ENCODE data around the gene MOG.
"Not testable (repeated sequence)": the region's sequence is repeated elsewhere in the genome, so short reads cannot be mapped to it uniquely, and the experiment has no call there.

Gene MOG

GRCh38 chr6:29641430-29642148 is 15.3 kb upstream of the MOG start:
- DNase-seq: no peak

GRCh38 chr6:29647927-29648642 is 8.8 kb upstream of the MOG start:
- DNase-seq: no peak

DNA sequence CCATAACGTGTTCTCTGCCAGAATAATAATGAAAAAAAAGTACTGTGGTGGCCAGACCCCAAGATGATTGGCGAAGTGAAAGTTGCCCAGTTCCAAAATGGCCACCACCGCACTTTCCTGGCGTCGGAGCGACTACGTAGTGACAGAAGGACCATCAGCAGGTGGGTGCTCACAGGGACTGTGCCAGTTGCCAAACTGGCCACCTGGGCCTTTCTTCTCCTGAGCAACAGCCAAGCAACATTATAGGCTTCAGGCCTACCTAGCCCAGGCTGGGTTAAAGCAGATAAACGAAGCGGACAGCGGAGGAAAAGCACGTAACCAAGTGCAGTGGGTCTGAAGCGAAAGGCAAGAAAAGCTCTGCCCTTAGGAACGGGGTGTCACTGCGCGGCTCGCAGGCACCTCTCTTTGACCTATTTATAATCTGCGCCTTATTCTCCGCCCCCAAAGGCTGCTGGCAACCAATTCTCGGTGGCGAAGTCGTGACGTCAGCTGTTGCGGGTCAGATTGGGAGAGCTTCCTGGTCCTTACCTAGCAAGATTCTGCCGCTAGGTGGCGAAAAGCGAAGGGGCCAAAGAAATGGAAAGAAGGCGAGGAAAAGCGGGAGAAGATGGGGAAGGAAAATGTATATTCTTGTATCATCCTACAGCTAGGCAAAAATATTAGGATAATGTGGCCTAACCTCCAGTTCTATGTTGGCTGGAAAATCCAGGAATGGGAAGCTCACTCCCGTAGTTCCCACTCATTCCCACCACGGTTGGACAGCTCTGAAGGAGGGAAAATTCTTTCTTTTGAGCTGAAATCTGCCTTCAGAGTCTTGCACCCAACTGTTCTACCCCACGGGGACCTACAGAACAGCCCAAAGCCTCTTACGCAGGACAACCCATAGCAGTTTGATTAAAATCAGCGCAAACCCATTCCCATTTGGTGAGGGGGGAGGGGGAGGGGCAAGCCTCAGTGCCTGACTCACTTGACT is 6.9 kb upstream of the MOG start:
- peak; percentile 98 for DNase-seq

GRCh38 chr6:29651413-29652197 is 5.3 kb upstream of the MOG start:
- DNase-seq: no peak

DNA sequence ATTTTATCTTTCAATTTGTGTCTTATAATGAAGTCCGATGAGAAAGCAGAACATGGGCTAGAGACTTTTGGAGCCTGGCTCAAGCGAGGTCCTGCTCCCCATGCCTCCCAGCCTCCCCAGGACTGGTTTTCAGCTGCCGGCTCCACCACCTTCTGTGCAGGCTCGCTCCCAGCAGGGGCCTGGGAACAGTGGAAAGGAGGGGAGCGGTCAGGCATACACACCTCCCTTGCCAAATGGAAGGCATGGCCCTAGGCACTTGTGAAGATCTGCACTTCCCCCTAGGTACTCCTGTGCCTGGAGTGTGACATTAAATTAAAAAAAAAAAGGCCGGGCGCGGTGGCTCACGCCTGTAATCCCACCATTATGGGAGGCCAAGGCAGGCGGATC is 4.7 kb upstream of the MOG start:
- no peak for DNase-seq

GRCh38 chr6:29653452-29654038 is 3.3 kb upstream of the MOG start:
- DNase-seq: no peak

DNA sequence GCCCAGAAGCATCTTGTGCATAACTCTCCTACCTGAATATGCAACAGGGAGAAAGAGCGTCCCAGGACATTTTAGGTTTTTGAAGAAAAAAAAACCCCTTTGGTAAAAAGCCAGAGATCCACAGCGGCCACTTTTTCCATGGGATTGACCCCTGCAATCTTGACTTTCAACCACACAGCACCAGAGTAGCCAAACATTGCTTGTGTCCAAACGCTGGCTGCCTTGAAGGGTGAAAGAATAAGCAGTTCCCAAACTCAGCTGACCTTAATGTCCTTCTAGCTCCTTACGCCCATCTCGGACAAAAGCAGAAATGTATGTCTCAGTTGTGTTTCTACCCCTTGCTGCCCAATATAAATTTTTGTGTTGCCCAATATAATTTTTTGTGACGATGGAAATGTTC is 1.2 kb upstream of the MOG start:
- DNase-seq: no peak

GRCh38 chr6:29656157-29656556 is 735 bp upstream of the MOG start:
- DNase-seq: no peak

- no peak for DNase-seq
Measured at GRCh38 chr6:29661071-29661470, 4.2 kb downstream of the MOG start.

DNA sequence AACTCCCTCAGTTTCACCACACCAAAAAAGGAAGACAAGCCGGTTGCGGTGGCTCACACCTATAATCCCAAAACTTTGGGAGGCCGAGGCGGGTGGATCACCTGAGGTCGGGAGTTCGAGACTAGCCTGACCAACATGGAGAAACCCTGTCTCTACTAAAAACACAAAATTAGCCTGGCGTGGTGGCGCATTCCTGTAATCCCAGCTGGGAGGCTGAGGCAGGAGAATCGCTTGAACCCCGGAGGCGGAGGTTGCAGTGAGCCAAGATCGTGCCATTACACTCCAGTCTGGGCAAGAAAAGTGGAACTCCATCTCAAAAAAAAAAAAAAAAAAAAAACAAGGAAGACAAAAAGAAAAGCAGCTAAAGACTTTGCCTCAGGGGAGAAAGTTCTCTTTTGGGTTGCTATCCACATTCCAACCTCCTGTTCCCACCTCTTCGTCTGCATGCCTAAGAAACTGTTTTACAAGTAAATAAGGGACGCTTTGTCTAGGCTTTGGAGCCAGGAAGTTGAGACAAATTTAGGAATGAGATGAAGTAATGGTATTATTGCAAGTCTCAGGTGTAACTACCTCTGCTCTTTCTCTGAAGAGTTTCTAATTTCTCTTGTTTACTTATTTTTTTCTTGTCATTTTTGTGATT is 4.7 kb downstream of the MOG start:
- DNase-seq: not testable (repeated sequence)

DNA sequence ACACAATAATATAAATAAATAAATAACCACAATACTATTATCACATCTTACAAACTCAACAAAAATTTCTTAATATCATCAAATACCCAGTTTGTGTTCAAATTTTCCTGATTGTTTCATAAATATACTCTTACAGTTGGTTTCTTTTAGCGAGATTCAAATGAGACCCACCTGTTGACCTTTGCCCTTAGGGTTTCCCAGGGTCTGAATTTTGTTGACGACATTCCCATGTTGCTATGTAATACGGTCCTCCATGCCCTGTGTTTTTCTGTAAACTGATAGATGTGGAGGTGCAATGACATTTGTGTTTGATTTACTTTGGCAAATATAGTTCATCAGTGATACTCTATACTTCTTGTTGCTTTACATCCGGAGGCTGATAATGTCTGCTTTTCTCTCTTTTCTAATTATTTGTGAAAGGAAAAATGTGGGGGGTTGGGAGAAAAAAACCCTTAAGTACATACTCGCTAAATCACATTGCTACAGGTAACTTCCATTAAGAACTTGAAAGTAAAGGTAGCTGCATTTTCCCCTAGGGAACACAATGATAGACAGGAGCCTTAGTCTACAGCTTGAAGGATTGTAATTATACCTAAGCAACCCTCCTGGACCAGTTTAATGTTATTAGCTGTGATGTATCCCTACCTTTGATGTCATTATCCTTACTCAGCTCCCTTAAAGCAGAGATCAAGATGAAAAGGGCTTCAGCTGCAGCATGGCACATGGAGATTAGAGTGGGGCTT is 6.6 kb downstream of the MOG start:
- no peak for DNase-seq

GRCh38 chr6:29665942-29666825 is 9.3 kb downstream of the MOG start:
- DNase-seq: no peak

DNA sequence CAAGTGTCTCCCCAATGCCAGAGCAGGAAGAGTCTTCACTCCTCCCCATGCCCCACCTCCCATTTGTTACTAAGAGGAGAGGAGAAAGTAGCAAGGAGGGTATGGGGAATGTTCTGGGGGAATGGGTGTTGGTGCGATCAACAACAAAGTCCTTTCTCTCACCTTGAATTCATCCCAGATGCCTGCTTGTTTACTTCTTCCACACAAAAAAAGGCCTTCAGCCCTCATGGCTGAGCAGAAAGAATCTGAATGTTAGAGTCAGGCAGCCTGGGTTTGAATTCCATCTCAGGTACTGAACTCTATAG is 9.9 kb downstream of the MOG start:
- DNase-seq: no peak

DNA sequence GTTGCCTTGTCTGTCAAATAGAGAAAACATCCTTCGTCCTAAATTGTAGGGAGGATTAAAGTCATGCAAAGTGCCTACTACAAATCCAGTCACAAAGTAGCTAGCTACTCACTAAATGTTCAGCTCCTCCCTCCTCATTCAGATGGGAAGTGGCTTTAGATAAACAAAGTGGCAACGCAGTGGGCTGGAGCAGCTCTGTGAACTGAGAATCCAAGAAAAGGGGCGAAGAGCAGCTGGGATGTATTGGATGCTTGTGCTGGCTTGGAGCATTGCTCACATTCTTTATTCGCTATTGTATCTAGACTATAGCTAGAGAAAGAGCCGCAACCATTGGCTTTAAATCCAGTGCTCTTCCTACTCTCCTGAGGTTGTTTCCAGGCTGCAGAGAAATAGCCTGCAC is 10.3 kb downstream of the MOG start:
- DNase-seq: no peak

DNA sequence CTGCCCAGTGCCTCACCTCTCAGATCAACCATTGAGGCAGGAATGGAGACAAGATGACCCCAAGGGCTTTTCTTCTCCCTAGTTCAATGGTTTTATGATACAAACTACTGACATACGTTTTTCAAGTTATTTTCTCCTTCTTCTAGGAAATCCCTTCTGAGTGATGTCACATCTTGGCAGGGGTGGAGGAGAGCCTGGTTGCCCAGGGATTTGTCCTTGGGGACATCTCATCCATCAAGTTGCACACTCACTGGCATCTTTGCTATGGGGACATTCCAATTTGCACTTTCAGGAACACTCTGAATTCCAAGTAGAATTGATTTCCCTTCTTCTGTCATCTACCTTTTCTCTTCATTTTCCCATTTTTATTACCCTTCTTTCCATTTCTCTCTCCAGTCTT is 14.1 kb downstream of the MOG start:
- DNase-seq: no peak

GRCh38 chr6:29672116-29672515 is 15.2 kb downstream of the MOG start:
- not testable (repeated sequence) for DNase-seq

DNA sequence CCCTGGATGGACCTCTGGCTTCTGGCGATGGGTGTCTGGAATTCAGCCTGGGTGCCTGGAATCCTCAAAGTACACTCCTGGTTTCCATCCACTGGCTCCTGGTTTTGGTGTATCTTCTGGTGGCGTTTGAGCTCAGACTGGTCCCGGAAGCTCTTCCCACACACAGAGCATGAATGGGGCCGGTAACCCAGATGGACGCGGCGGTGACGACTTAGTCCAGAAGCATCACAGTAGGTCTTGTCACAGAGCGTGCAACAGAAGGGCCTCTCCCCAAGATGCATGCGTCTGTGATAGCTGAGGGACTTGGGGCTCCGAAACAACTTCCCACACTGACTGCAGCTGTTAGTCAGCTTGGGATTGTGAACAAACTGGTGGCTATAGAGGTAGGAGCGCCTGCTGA is 16.3 kb downstream of the MOG start:
- no peak for DNase-seq

DNA sequence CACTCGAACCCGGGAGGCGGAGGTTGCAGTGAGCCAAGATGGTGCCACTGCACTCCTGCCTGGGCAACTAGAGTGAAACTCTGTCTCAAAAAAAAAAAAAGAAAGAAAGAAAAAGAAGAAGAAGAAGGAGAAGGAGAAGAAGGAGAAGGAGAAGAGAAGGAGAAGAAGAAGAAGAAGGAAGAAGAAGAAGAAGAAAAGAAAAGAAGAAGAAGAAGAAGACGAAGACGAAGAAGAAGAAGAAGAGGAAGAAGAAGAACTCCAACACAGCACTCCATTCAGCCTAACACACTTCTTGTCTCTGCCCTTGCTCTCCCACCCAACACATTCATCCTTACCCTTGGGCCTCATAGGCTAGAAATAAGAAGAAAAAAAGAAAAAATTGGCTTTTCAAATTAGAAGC is 17.1 kb downstream of the MOG start:
- DNase-seq: no peak

DNA sequence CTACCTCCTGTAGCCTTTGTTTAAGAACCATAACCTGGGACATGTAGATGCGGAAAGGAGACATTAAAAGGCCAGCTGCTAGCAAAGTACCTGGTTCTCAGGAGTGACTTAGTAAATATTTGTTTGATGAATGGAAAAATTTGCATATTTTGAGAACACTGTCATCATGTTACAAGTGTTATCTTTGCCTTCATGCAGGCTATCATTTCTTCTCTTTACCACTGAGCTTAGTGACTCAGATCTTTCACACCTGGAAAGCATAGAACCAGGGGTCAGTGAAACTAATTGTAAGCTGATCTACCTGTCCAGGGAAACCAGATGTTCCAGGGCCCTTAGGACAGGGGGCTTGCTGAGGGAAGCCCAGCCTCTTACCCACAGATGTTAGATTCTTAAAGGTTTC is 18.7 kb downstream of the MOG start:
- no peak for DNase-seq

- no peak for DNase-seq
Measured at GRCh38 chr6:29676981-29677601, 20.2 kb downstream of the MOG start.
